ENCODE data around the gene ASMTL.

Gene ASMTL

GRCh38 chrX:1360171-1360570 lies 92.5 kb downstream of the ASMTL start:
- ChIA-PET POLR2A (no interaction called here), CTCF (no interaction called here)
- no peak for DNase-seq (ENCODE audit: low read depth, low spot score)

GRCh38 chrX:1359477-1359873 lies 93.2 kb downstream of the ASMTL start:
- no peak for DNase-seq (ENCODE audit: low read depth, low spot score)
- no peak for TF ChIP-seq CTCF (IDR thresholded peaks at IDR 0.05; ENCODE audit: insufficient read depth, low read length, missing control alignments)
- H3K4me3 ChIP-seq (ENCODE audit: low read depth, low read length), result no peak overlapping the region
- ChIA-PET POLR2A (no interaction called here), CTCF (no interaction called here)

More at GRCh38 chrX:1360171-1360570, 92.5 kb downstream of the ASMTL start:
- TF ChIP-seq CTCF (IDR thresholded peaks at IDR 0.05; ENCODE audit: insufficient read depth, low read length, missing control alignments), result no peak
- H3K4me3 ChIP-seq (ENCODE audit: low read depth, low read length), result no peak overlapping the region

GRCh38 chrX:1358793-1359476 lies 93.8 kb downstream of the ASMTL start:
- POLR2A ChIA-PET, result no interaction called here
- no peak for TF ChIP-seq CTCF (IDR thresholded peaks at IDR 0.05; ENCODE audit: insufficient read depth, low read length, missing control alignments)
- DNase-seq (ENCODE audit: low read depth, low spot score), result no peak
- H3K4me3 ChIP-seq (ENCODE audit: low read depth, low read length), result no peak overlapping the region
- CTCF ChIA-PET, result no interaction called here

- no peak for DNase-seq (ENCODE audit: low read depth, low spot score)
- ChIA-PET POLR2A (no interaction called here), CTCF (no interaction called here)
- no peak for TF ChIP-seq CTCF (IDR thresholded peaks at IDR 0.05; ENCODE audit: insufficient read depth, low read length, missing control alignments)
- no peak overlapping the region for H3K4me3 ChIP-seq (ENCODE audit: low read depth, low read length)
Observed at GRCh38 chrX:1357993-1358392, 94.7 kb downstream of the ASMTL start.

GRCh38 chrX:1355131-1356046 lies 97.3 kb downstream of the ASMTL start:
- ChIA-PET CTCF (no interaction called here), POLR2A (no interaction called here)
- no peak for DNase-seq (ENCODE audit: low read depth, low spot score)
- no peak for TF ChIP-seq CTCF (IDR thresholded peaks at IDR 0.05; ENCODE audit: insufficient read depth, low read length, missing control alignments)
- H3K4me3 ChIP-seq (ENCODE audit: low read depth, low read length), result no peak overlapping the region

Measured in AG04449 (cell line).